Left forelimb (tissue), 1 donor: ENCODE measurements around the gene POU2F1.
"Not testable (repeated sequence)": the region's sequence is repeated elsewhere in the genome, so short reads cannot be mapped to it uniquely, and the experiment has no call there.

Source experiments
- DNase-seq: peaks from one replicate; pipeline ENCODE4 v3.0.0-alpha.2; 2018; ENCODE audit warnings: low spot score

The POU2F1 gene

DNA sequence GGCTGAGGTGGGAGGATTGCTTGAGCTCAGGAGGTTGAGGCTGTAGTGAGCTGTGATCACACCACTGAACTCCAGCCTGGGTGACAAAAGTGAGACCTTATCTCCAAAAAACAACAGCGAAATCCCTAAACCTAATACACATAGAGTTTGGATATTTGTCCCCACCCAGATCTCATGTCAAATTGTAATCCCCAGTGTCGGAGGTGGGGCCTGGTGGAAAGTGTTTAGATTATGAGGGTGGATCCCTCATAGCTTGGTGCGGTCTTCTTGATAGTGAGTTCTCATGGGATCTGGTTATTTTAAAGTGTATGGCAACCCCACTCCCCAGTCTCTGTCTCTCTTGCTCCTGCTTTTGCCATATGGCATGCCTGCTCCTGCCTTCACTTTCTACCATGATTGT is 94.0 kb downstream of the POU2F1 start:
- no peak for DNase-seq

DNA sequence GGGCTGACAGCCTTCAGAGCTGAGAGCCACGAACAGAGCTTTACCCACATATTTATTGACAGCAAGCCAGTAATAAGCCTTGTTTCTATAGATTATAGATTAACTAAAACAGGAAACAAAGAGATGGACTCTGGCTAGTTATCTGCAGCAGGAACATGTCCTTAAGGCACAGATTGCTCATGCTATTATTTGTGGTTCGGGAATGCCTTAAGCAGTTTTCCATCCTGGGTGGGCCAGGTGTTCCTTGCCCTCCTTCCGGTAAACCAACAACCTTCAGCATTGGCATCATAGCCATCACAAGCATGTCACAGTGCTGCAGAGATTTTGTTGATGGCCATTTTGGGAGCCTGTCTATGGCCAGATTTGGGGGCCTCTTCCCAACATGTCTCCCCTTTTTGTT is 96.8 kb downstream of the POU2F1 start:
- DNase-seq, result no peak

DNA sequence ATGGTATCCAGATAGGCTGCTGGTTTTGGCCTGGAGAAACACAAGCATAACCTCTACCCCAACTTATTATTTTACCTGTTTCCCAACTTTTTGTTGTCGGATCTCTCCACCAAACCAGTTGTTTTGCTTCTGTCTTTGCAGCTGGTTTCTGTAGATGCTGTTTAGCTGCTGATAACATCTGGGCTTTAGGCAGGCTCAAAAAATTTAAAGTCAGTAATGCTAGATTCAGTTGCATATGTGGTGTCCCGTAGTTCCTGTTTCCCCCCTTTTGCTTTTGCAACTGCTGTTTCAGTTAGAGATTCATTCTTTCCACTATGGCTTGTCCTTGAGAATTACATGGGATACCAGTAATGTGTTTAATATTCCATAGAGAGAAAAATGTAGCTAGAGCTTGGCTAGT is 98.5 kb downstream of the POU2F1 start:
- DNase-seq, result not testable (repeated sequence)

DNA sequence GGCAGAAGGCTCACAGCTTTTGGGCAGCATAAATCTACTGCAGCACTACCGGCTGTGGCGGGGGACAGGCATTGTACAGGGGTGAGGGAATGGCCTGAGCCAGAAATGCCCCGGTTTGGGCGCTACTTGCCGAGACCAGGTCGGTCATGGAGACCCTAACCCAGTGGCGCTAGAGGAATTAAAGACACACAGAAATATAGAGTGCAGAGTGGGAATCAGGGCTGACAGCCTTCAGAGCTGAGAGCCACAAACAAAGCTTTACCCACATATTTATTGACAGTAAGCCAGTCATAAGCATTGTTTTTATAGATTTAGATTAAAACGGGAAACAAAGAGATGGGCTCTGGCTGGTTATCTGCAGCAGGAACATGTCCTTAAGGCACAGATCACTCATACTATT is 101.8 kb downstream of the POU2F1 start:
- no peak for DNase-seq

DNA sequence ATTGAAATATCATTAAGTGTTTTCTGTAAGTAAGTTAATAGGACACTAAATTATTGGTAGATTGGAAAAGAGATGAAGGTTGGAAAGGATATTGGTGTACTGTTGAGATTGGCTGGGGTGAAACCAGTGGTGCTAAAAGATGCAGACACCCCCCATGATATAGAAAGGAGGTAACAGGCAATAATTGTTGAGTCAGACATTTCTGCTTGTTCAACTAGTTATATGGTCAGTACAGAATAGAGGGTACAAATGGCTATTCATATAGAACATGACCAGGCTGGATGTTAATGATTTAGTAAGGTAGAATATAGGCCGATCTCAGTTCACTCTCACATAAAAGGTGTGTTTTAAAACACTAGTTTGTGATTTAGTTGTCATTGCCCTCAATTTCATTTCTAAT is 104.5 kb downstream of the POU2F1 start:
- DNase-seq, result no peak

DNA sequence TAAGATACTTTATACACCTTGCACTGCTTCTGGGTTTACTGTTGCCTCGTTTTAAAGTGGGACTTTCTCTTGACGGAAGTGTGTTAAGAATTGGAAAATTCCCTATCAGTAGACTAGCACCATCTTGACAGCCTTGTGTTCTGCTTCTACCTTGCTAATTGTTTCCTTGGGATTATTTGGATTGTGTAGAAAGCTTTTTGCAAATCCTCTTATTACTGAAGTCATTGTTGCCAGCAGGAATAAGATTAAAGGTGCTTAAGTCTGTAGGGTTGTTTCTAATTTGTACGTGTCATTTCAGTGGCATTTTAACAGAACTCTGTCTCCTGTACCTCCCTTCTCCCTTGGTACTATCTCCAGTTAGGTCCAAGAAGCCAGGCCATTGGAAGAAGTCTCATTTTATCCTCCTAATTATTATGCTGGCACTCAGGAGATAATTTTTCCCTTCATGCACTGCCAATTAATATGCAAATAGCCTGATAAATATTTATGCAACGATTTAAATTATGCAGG is 107.7 kb downstream of the POU2F1 start:
- no peak for DNase-seq

DNA sequence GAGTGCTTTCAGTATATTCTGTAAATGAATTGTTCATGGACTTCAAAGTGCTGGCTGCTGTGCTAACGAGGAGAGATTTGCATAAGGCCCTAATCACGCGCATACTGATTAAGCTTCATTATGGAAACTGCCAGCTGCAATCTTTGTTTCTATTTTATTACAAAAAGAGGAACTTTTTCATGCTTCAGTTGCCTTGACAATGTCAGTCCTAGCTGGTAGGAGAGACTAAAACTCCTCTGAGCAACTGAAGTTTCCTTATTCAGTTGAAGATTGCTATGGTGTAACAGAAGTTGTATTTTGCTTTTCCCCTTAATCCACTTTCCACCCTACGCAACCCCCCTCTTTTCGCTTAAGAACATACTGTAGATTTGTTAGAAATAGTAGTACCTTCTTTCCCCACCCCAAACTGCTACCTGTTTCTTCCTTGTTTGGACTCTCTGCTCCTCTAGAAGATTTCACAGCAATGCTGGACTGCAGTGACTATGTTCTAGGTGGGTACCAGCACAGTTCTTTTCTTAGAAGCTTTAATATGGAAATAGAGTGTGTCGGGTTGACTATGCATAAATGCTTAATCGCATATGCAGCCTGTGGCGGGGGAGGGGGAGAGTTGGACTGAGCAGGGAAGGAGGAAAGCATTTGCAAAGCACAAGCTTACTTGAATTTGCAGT is 108.3 kb downstream of the POU2F1 start:
- no peak for DNase-seq

DNA sequence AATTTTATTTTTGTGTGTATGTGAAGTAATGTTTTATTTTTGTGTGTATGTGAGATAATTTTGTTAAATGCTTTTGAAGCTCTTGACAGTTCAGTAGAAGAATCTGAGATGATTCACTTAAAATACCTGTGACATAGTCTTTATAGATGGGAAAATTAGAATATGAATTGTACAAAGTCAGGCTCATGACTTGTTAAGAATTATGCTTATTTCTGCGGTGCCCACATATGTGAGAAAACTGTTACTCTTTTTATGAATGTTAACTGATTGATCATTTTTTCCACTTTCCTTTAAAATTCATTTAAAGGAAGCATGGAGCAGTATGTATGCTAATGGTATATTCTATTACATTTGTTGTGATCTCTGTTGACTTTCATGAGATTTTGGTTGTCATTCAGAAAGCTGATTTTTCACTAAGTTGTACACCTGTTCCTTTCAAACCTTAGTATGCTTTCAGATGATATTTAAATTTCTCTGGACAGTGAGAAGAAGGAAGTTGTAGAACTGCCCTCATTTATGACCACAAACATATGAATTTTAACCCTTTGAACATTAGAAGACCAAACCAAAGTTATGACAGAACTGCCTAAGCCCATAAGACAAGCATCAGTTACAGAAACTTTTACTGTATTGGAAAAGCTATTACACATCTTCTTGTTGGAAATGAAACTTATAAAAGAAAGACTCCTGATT is 110.1 kb downstream of the POU2F1 start:
- no peak for DNase-seq

DNA sequence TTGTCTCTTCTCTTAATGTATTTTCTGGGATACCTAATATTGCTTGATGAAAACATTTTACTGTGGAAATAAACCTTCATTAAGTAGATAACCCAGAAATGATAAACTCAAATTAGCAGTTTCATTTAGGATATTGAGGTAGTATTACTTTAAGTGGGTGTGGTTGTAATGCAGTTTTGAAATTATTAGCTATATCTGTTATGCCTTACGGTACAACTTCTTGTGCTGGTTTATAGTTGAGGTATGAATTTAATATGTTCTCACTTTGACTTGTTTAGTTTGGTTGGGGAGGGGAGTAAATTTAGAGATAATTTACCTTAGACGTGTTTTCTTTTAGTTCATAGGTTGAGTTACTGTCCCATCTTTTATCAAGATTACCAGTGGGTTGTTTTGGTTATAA is 111.0 kb downstream of the POU2F1 start:
- no peak for DNase-seq

DNA sequence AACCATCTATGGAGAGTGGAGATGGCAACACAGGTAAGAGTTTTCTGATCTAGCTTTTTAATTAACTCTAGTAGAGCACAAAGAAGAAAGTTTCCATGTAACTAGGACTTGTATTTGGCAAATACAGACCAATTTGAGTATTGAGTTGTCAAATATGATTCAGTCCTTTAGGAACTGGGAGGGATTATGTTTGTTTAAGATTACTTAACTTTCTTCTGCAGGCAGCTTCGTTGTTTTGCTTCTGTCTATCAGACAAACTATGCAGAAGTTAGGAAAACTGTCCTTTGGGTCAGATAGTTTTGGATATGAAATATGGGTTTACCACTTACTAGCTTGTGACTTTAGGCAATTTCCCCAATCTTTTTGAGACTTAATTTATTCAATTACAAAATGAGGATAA is 111.8 kb downstream of the POU2F1 start:
- DNase-seq, result no peak

DNA sequence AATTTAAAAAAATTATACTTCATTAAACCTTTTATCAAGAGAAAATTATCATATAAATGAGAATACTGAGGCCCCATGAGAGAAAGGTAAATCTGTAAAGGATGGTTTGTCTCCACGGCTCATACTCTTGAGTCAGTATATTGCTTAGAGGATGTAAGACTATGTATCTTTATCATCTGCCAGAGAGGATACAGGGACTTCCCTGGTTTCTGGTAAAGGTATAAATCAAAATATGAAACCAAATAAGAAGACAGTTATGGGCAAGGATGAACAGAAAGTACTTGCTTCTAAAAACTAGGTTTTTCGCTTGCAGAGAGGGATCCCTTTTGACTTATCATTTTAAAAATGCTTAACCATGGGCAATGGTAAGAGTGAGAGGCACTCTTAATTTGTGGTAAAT is 112.4 kb downstream of the POU2F1 start:
- no peak for DNase-seq

DNA sequence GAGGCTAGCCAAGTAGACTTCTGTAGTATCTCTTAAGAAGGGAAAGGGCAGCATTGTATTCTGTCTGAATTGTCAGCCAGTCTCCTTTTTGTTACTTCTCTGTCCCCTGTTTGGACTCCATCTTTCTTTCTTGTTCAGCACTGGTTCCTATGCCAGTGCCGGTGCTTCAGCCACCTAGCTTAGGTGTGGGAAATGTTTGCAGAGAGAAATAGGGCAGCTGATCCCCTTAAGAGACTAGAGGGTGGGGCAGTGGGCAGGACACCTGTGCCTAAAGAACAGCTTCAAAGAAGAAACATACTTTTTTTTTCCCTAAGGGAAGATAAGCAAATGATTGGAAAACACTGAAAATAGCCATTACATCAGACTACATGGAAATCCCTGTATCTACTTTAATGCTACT is 113.0 kb downstream of the POU2F1 start:
- DNase-seq, result no peak

DNA sequence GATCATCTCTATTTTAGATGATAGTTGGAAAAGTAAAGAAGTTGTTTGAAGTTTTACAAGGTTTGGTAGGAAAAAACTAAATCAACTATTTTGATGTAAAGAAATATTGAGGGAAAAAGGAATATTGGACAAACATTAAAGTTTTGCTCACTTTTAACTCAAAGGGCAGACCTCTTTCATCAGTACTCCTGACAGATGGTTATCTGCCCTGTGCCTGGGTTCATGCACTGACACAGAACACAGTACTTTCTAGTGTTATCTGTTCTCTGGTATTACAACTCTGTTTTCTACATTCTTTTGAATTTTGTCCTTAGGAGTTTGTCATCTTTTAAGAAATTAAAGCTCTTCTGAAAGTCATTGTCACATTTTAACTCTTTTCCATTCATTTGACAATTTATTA is 118.7 kb downstream of the POU2F1 start:
- DNase-seq, result no peak

DNA sequence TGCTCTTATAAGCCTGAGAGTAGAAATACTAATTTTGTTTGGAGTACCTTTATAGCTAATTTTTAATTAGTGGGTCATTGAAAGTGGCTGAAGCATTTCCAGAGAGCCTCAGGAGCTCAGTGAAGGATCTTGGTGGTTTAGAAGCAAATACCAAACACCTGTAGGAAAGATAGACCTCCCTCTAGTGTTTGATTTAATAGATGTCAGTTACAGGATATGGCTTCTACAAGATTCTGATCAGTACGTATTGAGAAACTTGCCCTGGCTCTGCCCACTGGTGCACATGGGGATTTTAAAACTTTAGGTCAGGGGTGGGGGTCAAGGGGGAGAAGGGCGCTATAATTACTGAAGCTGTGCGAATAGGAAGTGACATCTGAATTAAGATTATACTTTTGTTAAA is 122.2 kb downstream of the POU2F1 start:
- DNase-seq, result no peak

DNA sequence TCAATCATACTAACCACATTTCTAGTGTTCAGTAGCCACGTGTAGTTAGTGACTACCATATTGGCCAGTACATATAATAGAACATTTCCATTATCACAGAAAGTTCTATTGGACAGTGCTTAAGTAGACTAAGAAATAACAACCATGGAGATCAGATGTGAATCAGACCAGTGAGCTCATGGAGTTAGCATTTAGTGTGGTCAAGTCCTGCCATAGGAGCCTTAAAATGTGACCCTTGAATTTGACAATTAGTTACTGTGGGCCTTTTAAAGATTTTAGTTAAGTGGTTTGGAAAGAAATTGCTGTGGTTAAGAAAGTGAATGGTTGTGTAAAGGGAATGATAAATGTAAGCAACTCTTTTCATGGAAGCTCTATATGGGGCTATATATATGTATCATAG is 123.4 kb downstream of the POU2F1 start:
- DNase-seq, result no peak

DNA sequence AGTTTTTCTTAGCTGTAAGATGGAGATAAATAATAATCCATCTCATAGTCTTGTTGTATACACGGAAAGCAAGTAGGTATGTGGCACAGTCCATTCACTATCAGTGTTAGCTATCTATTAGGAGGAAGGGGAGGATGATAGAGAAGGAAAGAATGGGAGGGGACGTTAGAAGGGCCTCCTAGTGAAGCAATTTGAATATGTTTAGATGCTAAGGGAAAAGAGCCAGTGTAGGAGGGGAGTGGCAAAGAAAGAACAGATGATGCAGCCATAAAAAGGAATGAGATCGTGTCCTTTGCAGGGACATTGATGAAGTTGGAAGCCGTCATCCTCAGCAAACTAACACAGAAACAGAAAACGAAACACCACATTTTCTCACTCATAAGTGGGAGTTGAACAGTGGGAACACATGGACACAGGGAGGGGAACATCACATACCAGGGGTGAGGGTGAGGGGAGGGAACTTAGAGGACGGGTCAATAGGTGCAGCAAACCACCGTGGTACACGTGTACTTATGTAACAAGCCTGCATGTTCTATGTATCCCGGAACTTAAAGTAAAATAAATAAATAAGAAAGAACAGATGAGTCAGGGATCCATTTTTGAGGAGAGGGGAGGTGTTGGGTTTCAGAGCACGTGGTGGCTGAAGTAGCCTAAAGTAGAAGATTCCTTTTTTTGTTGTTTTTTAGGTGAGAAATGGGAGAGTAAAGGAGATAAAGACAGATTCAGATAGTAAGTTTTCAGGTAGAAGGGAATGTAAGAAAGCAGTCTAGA is 124.1 kb downstream of the POU2F1 start:
- DNase-seq, result no peak

DNA sequence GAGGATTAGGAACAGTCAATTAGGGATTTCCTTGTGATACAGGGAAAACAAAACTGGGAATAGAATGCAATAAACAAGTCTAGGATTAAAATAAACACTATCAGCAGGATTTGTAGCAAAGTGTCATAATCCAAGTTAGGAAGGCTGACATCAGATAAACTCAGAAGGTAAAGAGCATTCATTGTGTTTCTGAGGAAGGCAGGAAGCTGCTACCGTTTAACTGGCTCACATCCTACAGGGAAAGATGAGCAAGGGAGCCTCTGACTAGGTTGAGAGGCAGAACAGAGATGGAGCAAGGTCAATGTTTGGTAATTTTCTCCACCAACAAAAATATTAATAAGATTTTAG is 124.7 kb downstream of the POU2F1 start:
- no peak for DNase-seq

DNA sequence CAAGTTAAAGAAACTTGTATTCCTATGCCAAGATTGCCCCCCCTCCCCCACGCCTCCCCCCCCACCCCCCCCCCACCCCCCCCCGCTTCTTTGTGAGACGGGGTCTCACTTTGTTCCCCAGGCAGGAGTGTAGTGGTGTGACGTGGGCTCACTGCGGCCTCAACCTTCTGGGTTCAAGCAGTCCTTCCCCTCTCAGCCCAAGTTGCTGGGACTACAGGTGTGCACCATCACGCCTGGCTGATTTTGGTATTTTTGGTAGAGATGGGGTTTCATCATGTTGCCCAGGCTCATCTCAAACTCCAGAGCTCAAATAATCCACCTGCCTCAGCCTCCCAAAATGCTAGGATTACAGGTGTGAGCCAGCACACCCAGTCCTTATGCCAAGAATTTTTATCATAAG is 136.6 kb downstream of the POU2F1 start:
- no peak for DNase-seq

DNA sequence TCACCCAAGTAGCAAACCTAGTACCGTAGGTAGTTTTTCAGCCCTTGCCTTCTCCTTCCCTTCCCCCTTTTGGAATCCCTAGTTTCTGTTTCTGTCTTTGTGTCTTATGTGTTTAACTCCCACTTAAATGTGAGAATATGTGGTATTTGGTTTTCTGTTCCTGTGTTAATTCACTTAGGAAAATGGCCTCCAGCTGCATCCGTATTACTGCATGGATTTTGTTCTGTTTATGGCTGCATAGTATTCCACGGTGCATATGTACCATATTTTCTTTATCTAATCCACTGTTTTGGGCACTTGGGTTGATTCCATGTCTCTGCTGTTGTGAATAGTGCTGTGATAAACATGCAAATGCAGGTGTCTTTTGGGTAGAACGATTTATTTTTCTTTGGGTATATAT is 138.6 kb downstream of the POU2F1 start:
- no peak for DNase-seq

DNA sequence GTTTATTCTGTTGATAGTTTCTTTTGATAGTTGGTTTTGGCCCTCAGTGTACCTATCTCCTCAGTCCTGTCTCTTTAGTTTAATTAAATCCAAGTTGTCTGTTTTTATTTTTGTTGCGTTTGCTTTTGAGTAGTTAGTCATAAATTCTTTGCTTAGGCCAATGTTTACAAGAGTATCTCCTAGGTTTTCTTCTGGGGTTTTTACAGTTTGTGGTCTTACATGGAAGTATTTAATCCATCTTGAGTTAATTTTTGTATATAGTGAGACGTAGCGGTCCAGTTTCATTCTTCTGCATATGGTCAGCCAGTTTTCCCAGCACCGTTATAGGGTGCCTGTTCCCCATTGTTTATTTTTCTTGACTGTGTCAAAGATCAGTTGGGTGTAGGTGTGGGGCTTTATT is 139.4 kb downstream of the POU2F1 start:
- DNase-seq, result no peak

DNA sequence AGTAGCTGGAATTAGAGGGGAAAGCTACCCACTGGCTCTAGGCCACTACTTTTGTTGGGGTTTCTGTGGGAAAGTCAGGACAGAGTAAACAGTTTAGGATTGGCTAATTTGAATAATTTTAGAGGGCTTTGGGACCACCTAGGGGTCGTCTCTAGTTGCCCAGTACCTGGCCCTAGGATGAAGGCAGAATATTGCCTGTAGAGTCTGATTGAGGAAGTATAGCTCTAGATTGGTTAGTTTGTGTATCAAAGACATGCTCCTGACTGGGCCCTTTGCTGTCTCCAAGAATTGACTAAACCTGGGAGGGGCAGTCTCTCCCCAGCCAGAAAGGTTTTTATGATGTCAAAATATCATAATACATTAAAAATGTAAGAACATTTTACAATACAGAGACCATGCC is 142.0 kb downstream of the POU2F1 start:
- DNase-seq, result no peak

DNA sequence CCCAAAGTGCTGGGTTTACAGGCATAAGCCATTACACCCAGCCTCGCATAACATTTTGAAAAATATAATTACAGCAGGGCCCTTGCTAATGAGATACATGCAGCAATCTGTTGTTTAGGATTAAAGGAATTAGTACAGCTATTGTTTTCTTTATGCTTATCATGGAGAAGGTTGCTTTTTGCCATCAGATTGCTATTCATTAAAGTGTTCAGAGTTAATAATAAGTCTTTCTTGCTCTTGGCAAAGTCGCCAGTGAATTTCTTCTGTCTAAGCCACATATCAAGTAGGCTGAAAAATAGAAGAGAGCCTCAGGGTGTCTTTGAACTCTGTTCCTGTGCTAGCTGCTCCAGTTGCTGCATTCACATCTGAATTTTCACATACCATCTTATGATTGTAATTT is 144.1 kb downstream of the POU2F1 start:
- DNase-seq, result no peak

DNA sequence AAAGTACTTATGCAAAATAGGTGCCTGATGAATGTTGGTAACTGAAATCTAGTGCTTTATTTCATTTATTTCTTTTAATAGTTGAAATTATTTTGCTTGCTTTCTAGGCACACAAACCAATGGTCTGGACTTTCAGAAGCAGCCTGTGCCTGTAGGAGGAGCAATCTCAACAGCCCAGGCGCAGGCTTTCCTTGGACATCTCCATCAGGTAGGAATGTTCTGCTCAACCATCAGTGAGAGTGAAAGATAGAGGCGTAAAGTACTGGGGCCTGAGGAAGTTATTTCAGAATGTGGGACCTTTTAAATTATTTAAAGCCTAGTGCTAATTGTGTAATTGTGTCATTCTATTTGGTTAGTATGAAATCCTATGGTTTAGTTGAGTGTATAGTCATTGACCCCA is 144.7 kb downstream of the POU2F1 start:
- no peak for DNase-seq
